NCI-H2227 (cell line): ENCODE measurements around the gene OSBPL10.
A peak's percentile ranks its signal among the peaks of the same experiment; 100 is the strongest.

Experiments used
- DNase-seq: peaks from one replicate; lab custom pipeline; 2025; ENCODE audit not compliant: unreplicated experiment; lab: John Stamatoyannopoulos, UW

Gene OSBPL10

GRCh38 chr3:31959951-31960792 lies 20.9 kb downstream of the OSBPL10 start:
- DNase-seq: no peak

DNA sequence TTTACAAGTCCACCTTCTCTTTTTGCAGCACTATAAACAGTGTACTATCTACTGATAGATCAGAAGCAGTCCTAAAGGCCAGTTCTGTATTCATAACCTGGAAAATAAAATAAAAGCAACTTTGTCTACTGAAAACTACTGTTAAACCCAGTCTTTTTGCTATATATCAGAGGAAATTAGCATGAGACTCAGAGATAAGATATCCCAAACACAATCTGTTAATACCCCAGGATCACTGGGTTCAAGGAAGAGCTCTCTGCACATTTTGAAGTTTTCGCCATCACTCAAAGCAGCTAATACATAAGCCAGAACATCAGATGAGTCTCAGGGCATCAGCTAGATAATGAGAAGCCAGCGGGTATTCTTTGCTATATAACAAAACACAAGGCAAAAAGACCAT lies 21.8 kb downstream of the OSBPL10 start:
- no peak for DNase-seq

DNA sequence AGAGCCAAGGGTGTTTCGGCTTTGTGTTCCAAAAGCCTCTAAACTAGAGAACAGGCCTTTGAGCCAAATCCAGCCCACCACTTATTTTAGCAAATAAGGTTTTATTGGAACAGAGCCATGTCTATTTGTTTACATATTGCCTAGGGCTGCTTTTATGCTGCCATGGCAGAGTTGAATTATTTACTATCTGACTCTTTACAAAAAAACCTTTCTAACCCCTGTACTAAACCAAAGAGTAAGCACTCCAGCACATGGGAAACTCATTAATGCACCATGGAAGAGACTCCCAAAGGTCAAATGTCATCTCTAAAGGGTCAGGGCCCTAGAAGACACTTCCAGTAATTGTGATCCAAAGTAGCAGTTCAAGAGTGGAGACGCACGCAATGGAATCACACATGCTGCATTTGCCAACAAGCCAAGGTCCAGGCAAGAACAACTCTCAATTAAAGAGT lies 22.3 kb downstream of the OSBPL10 start:
- DNase-seq: peak; percentile 40

- DNase-seq: no peak
These were observed 24.0 kb downstream of the OSBPL10 start for GRCh38 chr3:31957106-31957505.

GRCh38 chr3:31955581-31955980 lies 25.5 kb downstream of the OSBPL10 start:
- DNase-seq: no peak

DNA sequence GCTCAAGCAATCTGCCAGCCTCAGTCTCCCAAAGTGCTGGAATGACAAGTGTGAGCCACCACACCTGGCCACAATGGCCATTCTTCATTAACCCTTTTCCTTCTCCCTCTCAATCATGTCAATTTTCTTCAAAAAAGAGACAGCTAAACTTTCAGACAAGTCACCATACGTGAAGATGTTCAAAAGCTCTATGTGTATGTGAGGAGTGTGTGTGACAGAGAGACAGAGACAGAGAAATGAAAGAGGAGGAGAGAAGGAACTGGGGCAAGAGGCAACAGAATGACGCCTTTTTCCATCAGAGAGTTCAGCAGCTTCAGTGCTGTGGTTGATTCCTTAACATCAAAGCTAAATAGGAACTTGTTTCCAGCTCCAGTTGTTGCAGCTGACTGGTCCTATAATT lies 27.4 kb downstream of the OSBPL10 start:
- DNase-seq: no peak

DNA sequence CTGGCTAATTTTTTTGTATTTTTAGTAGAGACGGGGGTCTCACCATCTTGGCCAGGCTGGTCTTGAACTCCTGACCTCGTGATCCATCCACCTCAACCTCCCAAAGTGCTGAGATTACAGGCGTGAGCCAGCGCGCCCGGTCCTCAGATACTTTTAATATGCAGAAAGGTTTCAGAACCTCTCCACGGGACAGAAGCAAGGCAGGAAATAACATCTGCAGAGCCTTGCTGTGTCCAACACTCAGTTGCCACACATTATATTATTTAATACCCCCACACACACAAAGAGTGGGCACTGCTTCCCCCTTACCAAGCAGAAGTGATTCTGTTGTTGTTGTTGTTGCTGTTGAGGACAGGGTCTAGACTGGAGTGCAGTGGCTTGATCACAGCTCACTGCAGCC lies 28.0 kb downstream of the OSBPL10 start:
- no peak for DNase-seq

DNA sequence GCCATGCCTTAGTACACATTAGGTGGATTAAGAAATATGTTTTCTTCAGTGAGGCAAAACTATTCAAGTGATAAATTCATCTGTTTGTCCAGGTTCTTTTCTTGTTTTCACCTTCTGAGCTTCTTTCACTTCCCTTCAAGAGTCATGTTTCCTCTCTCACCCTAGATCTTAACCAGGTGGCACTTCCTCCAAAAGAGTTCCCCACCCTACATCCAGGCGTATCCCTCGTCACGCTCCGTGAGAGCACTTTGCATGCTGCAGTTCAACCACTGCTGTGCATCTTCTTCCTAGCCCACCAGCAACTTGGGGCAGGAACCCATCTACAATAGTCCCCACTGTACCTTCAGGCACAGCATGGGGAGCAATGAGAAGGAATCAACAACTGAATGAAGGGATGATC lies 28.9 kb downstream of the OSBPL10 start:
- DNase-seq: no peak

- DNase-seq: no peak
These were observed 32.8 kb downstream of the OSBPL10 start for GRCh38 chr3:31948280-31948679.

- DNase-seq: no peak
These were observed 33.4 kb downstream of the OSBPL10 start for GRCh38 chr3:31947671-31948091.

- no peak for DNase-seq
These were observed 33.9 kb downstream of the OSBPL10 start for GRCh38 chr3:31947162-31947561.

DNA sequence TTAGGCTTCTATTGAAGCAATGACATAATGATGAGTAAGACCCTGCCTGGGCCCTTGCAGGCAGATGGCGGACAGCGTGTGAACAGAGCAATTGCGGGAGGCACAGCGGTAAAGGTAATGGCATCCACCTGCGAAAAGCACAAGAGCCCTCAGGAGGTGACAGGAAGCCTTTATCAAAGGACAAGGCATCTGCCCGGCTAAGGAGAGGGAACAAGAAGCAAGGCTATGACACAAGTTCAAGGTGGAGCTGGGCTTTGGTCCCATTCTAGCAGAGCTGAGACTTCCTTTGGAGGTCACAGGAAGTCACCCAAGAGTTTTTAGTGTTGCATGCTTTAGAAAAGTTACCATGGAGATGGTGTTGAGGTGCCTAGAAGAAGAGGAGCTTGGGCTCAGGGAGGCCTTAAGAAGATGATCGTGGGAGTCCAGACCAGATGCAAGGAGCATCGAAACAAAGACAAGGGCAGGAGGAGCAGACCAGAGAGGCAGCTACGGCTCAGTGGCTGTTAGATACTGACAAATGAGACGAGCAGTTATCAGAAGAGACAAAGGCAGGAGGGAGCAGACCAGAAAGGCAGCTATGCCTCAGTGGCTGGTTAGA lies 34.5 kb downstream of the OSBPL10 start:
- DNase-seq: no peak

- DNase-seq: no peak
These were observed 35.4 kb downstream of the OSBPL10 start for GRCh38 chr3:31945738-31946052.

DNA sequence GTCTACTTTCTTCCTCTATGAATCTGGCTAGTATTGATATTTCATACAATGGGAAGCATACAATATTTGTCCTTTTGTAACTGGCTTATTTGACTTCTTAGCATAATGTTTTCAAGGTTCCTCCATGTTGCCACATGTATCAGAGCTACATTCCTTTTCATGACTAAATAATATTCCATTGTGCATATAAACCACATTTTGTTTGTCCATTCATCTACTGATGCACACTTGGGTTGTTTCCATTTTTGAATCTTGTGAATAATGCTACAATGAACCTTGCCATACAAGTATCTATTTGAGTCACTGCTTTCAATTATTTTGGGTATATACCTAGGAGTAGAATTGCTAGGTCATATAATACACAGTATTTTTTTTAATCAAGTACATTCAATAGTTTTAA lies 38.0 kb downstream of the OSBPL10 start:
- no peak for DNase-seq

DNA sequence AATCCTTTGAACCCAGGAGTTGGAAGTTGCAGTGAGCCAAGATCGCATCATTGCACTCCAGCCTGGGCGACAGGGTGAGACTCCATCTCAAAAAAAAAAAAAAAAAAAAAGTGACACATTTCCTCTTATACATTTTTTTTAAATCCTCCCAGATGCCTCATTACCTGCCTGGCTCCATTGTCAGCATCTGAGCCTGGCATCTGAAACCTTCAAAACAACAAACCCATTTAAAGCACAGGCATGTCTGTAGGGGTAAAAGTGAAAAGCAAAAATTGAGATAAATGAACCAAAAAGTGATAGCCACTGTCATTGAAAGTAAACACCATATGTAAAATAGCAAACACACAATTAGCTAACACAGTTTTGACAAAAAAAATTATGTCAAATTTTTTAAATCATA lies 38.6 kb downstream of the OSBPL10 start:
- DNase-seq: no peak

GRCh38 chr3:31937225-31937624 lies 43.8 kb downstream of the OSBPL10 start:
- DNase-seq: no peak

- DNase-seq: no peak
These were observed 44.5 kb downstream of the OSBPL10 start for GRCh38 chr3:31936420-31937060.

DNA sequence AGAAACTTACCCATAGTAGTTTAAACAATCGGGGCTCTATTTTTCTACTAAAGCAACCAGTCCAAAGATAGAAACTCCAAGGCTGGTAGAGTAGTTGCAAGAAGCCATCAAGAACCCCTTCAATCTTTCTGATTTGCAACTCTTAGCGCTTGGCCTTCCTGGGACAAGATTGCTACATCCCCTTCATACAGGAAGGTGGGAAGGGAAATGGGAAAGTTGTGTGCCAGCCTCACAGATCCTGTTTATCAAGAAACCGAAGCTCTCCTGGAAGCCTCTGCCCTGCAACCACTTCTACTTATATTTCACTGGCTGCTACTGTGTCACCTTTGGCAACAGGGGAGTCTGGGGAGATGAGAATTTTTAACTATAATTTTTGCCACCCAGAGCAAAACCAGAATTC lies 46.2 kb downstream of the OSBPL10 start:
- no peak for DNase-seq

DNA sequence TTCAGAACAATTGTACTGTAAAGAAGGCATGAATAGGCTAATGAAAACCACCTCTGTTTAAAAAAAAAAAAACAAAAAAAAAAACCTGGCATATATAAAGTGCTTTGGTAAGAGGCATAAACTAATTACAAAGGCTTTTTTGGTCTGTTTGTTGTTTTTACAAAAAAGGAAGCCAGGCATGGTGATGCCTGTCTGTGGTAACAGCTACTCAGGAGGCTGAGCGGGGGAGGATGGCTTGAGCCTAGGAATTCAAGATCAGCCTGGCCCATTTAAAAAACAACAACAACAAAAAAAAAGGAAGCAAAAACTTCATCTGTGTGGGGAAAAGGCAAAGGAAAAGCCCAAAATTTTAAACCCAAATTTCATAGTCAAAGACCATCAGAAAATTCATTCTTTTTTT lies 47.0 kb downstream of the OSBPL10 start:
- no peak for DNase-seq

DNA sequence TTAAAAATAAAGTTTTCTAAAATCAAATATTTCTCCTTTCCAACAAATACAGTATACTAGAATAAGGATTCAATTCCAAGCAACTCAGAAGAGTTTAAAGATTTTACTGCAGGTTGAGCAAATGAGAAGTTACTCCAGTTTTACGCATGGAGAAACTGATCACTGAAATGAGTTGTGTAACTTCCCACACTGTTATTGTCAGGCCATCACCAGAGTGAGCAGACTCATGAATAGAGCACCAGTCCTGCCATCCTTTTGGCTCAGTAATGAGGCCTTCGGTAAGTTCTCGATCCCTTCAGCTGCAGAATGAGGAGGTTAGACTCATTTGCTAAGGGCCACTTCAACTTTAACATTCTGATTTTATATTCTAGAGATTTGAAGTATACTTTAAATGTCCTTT lies 48.1 kb downstream of the OSBPL10 start:
- DNase-seq: no peak

- no peak for DNase-seq
These were observed 51.1 kb downstream of the OSBPL10 start for GRCh38 chr3:31929826-31930502.

GRCh38 chr3:31927811-31928210 lies 53.3 kb downstream of the OSBPL10 start:
- no peak for DNase-seq
